GM23338 (cell line): Measurements from ENCODE around the gene SLC30A7. TPM values are rescaled to one million over a fixed set of nuclear protein-coding genes. Genes with fewer than 3 reads are reported as not detected.

Experiments used
- ATAC-seq: fragments of 200-7000 bp; cut with Tn5 transposase; 3 replicates; pipeline ENCODE4 v1.9.1; 2020
- DNase-seq: peaks from one replicate; pipeline ENCODE4 v3.0.0-alpha.2; 2015; ENCODE audit warnings: low spot score
- H2AFZ ChIP-seq: fragments of 200-600 bp; sonication (generic); 2 replicates; pipeline ENCODE4 v1.8.0; 2016; ENCODE audit warnings: antibody characterized with exemption, mild to moderate bottlenecking, moderate library complexity
- H3F3A ChIP-seq: fragments of 200-600 bp; sonication (generic); replicated peaks from 2 replicates; pipeline ENCODE4 v1.8.0; 2017; ENCODE audit warnings: antibody characterized with exemption, mixed run types, low read depth
- H3K27ac ChIP-seq: fragments of 200-600 bp; sonication (generic); 2 replicates; pipeline ENCODE4 v1.6.1; 2016; ENCODE audit warnings: low read depth
- H3K27me3 ChIP-seq: fragments of 200-600 bp; sonication (generic); 2 replicates; pipeline ENCODE4 v1.8.0; 2016; ENCODE audit warnings: mild to moderate bottlenecking, mixed run types, moderate library complexity; ENCODE audit not compliant: insufficient read depth
- H3K36me3 ChIP-seq: fragments of 200-600 bp; sonication (generic); 2 replicates; pipeline ENCODE4 v1.8.0; 2016; ENCODE audit warnings: mild to moderate bottlenecking; ENCODE audit not compliant: insufficient read depth
- H3K4me1 ChIP-seq: fragments of 200-600 bp; sonication (generic); 2 replicates; pipeline ENCODE4 v1.8.0; 2016; ENCODE audit warnings: mild to moderate bottlenecking, moderate library complexity; ENCODE audit not compliant: insufficient read depth
- H3K4me2 ChIP-seq: fragments of 200-600 bp; sonication (generic); 2 replicates; pipeline ENCODE4 v1.7.1; 2017; ENCODE audit warnings: mixed run types
- H3K4me3 ChIP-seq: fragments of 200-600 bp; sonication (generic); 2 replicates; pipeline ENCODE4 v1.6.1; 2016; ENCODE audit warnings: mixed run types
- H3K79me2 ChIP-seq: fragments of 200-600 bp; sonication (generic); replicated peaks from 2 replicates; pipeline ENCODE4 v1.8.0; 2017; ENCODE audit warnings: mild to moderate bottlenecking; ENCODE audit not compliant: insufficient read depth
- H3K9me2 ChIP-seq: fragments of 200-600 bp; sonication (generic); 2 replicates; pipeline ENCODE4 v1.8.0; 2017; ENCODE audit not compliant: insufficient read depth
- H4K20me1 ChIP-seq: fragments of 200-600 bp; sonication (generic); replicated peaks from 2 replicates; pipeline ENCODE4 v1.8.0; 2017; ENCODE audit warnings: mild to moderate bottlenecking; ENCODE audit not compliant: insufficient read depth
- H3K27ac Mint-ChIP-seq: 2 replicates; pipeline ENCODE4 v1.8.0; 2020; ENCODE audit warnings: inconsistent platforms, mild to moderate bottlenecking, moderate library complexity, mixed read lengths
- H3K27me3 Mint-ChIP-seq: 3 replicates; pipeline ENCODE4 v1.8.0; 2022; ENCODE audit warnings: low read depth, mild to moderate bottlenecking, moderate library complexity, mixed read lengths, inconsistent platforms; ENCODE audit not compliant: insufficient read depth, poor library complexity
- H3K36me3 Mint-ChIP-seq: 3 replicates; pipeline ENCODE4 v1.8.0; 2021; ENCODE audit warnings: low read depth, mild to moderate bottlenecking, inconsistent platforms, moderate library complexity, mixed read lengths
- H3K4me1 Mint-ChIP-seq: 3 replicates; pipeline ENCODE4 v1.8.0; 2020; ENCODE audit warnings: mild to moderate bottlenecking, inconsistent platforms, mixed read lengths
- H3K4me3 Mint-ChIP-seq: 3 replicates; pipeline ENCODE4 v1.8.0; 2021; ENCODE audit warnings: moderate library complexity, mild to moderate bottlenecking, inconsistent platforms, mixed read lengths
- H3K9me3 Mint-ChIP-seq: 3 replicates; pipeline ENCODE4 v1.8.0; 2020; ENCODE audit warnings: moderate library complexity, mild to moderate bottlenecking, inconsistent platforms, mixed read lengths
- CREB1 ChIP-seq: fragments of 250-450 bp; sonication (Bioruptor Pico); IDR thresholded peaks from 2 replicates; pipeline ENCODE4 v1.5.0; 2020; ENCODE audit warnings: low read depth, mild to moderate bottlenecking, moderate library complexity
- EZH2 ChIP-seq: fragments of 200-600 bp; sonication (generic); IDR thresholded peaks from one replicate; pipeline ENCODE4 v1.8.0; 2017; ENCODE audit warnings: antibody characterized with exemption, mild to moderate bottlenecking, low read depth; ENCODE audit not compliant: unreplicated experiment
- EZH2phosphoT487 ChIP-seq: fragments of 200-600 bp; sonication (generic); IDR thresholded peaks from one replicate; pipeline ENCODE4 v1.8.1; 2018; ENCODE audit warnings: antibody characterized with exemption; ENCODE audit not compliant: unreplicated experiment
- JUNB ChIP-seq: IDR thresholded peaks from one replicate; pipeline ENCODE4 v1.6.1; 2016; ENCODE audit warnings: antibody characterized with exemption; ENCODE audit not compliant: unreplicated experiment
- NANOG ChIP-seq: IDR thresholded peaks from 2 replicates; pipeline ENCODE4 v1.6.1; 2016; ENCODE audit warnings: antibody characterized with exemption, borderline replicate concordance
- ZNF331 ChIP-seq: fragments of 250-450 bp; sonication (Bioruptor Pico); IDR thresholded peaks from 2 replicates; pipeline ENCODE4 v1.5.0; 2020; ENCODE audit warnings: low read depth, mild to moderate bottlenecking, moderate library complexity
- polyA plus RNA-seq: library from polyadenylated mRNA; unstranded; fragments of >200 nt; fragmentation: Nextera tagmentation; extraction: Ambion mirVana; gene quantifications from 2 replicates; pipeline ENCODE4 v1.2.1, GENCODE V29; 2016
- total RNA-seq: library from RNA; depleted of rRNA; stranded (reverse); fragments of >200 nt; shearing (Covaris generic); gene quantifications from 2 replicates; pipeline ENCODE4 v1.2.3, GENCODE V29; 2014
- TF ChIP-seq, protein P1 (sequence below): IDR thresholded peaks from 2 replicates; pipeline ENCODE4 v1.6.1; 2016; ENCODE audit warnings: antibody characterized with exemption
- TF ChIP-seq, protein P2 (sequence below): fragments of 250-450 bp; sonication (Bioruptor Pico); IDR thresholded peaks from 2 replicates; pipeline ENCODE4 v1.5.0; 2020; ENCODE audit warnings: mild to moderate bottlenecking, moderate library complexity
- TF ChIP-seq, protein P3 (sequence below), 2 experiments: fragments of 200-600 bp in 1 of 2; sonication (generic) in 1 of 2; conservative IDR thresholded peaks; 2 replicates each; pipeline versions ENCODE4 v1.5.1 to v1.6.1; 2016 to 2017; ENCODE audit warnings: antibody characterized with exemption in 2 of 2, low read depth in 2 of 2, mild to moderate bottlenecking in 2 of 2, moderate library complexity in 1 of 2

SLC30A7 gene
- total and polyA plus RNA-seq, 2 experiments from 2014 or later, result 9.8 to 25.1 TPM

DNA sequence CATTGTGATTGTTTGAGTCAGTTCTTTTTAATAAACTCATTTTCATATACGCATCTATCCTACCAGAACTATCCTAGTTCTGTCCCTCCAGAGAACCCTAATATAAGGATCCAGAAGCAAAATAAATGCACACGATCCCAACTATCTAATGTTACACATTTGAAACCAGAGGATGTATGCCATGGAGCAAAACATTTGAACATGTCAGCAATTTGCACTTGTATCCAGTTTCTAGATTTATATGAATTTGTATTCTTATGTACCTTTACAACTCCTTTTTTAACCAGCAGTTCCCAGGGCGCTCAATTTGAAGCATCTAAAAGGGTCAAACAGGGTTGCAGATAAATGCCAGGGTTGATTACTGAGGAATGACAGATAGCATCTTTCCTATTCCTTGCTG is 3.3 kb upstream of the SLC30A7 start:
- ATAC-seq (no peak), DNase-seq (no peak)
- peaks cover 5% of the 10 kb centered on the region for H3K27me3 Mint-ChIP-seq
- no peak overlapping the region for H2AFZ ChIP-seq
- peaks cover 15% of the 10 kb centered on the region for H3K4me1 ChIP-seq
- H3K27ac Mint-ChIP-seq, result no peak overlapping the region
- peaks cover 10% of the 10 kb centered on the region; the same call in 2 of the 3 replicates for H3K4me1 Mint-ChIP-seq
- H3K36me3 ChIP-seq, result peaks cover 8% of the 10 kb centered on the region
- peaks cover 56% of the 10 kb centered on the region for H3K36me3 Mint-ChIP-seq
- H3K27me3 ChIP-seq, result no peaks in the 10 kb centered on the region
- no peak overlapping the region for H3K4me2 ChIP-seq
- H3K9me2 ChIP-seq, result peaks cover 4% of the 10 kb centered on the region; the same call in 1 of the 2 replicates
- no peaks in the 10 kb centered on the region for H4K20me1 ChIP-seq
- no peak for TF ChIP-seq EZH2phosphoT487
- TF ChIP-seq, protein P1, sequence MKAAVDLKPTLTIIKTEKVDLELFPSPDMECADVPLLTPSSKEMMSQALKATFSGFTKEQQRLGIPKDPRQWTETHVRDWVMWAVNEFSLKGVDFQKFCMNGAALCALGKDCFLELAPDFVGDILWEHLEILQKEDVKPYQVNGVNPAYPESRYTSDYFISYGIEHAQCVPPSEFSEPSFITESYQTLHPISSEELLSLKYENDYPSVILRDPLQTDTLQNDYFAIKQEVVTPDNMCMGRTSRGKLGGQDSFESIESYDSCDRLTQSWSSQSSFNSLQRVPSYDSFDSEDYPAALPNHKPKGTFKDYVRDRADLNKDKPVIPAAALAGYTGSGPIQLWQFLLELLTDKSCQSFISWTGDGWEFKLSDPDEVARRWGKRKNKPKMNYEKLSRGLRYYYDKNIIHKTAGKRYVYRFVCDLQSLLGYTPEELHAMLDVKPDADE, result no peak
- no peak for TF ChIP-seq JUNB
- no peak for TF ChIP-seq CREB1 (CRISPR knock-in tag)
- no peak for TF ChIP-seq NANOG
- TF ChIP-seq ZNF331, result no peak
- TF ChIP-seq, protein P2, sequence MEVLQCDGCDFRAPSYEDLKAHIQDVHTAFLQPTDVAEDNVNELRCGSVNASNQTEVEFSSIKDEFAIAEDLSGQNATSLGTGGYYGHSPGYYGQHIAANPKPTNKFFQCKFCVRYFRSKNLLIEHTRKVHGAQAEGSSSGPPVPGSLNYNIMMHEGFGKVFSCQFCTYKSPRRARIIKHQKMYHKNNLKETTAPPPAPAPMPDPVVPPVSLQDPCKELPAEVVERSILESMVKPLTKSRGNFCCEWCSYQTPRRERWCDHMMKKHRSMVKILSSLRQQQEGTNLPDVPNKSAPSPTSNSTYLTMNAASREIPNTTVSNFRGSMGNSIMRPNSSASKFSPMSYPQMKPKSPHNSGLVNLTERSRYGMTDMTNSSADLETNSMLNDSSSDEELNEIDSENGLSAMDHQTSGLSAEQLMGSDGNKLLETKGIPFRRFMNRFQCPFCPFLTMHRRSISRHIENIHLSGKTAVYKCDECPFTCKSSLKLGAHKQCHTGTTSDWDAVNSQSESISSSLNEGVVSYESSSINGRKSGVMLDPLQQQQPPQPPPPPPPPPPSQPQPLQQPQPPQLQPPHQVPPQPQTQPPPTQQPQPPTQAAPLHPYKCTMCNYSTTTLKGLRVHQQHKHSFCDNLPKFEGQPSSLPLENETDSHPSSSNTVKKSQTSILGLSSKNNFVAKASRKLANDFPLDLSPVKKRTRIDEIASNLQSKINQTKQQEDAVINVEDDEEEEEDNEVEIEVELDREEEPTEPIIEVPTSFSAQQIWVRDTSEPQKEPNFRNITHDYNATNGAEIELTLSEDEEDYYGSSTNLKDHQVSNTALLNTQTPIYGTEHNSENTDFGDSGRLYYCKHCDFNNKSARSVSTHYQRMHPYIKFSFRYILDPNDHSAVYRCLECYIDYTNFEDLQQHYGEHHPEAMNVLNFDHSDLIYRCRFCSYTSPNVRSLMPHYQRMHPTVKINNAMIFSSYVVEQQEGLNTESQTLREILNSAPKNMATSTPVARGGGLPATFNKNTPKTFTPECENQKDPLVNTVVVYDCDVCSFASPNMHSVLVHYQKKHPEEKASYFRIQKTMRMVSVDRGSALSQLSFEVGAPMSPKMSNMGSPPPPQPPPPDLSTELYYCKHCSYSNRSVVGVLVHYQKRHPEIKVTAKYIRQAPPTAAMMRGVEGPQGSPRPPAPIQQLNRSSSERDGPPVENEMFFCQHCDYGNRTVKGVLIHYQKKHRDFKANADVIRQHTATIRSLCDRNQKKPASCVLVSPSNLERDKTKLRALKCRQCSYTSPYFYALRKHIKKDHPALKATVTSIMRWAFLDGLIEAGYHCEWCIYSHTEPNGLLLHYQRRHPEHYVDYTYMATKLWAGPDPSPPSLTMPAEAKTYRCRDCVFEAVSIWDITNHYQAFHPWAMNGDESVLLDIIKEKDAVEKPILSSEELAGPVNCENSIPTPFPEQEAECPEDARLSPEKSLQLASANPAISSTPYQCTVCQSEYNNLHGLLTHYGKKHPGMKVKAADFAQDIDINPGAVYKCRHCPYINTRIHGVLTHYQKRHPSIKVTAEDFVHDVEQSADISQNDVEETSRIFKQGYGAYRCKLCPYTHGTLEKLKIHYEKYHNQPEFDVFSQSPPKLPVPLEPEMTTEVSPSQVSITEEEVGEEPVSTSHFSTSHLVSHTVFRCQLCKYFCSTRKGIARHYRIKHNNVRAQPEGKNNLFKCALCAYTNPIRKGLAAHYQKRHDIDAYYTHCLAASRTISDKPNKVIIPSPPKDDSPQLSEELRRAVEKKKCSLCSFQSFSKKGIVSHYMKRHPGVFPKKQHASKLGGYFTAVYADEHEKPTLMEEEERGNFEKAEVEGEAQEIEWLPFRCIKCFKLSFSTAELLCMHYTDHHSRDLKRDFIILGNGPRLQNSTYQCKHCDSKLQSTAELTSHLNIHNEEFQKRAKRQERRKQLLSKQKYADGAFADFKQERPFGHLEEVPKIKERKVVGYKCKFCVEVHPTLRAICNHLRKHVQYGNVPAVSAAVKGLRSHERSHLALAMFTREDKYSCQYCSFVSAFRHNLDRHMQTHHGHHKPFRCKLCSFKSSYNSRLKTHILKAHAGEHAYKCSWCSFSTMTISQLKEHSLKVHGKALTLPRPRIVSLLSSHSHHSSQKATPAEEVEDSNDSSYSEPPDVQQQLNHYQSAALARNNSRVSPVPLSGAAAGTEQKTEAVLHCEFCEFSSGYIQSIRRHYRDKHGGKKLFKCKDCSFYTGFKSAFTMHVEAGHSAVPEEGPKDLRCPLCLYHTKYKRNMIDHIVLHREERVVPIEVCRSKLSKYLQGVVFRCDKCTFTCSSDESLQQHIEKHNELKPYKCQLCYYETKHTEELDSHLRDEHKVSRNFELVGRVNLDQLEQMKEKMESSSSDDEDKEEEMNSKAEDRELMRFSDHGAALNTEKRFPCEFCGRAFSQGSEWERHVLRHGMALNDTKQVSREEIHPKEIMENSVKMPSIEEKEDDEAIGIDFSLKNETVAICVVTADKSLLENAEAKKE (CRISPR knock-in tag), result no peak
- no peak for TF ChIP-seq EZH2
- TF ChIP-seq, protein P3, sequence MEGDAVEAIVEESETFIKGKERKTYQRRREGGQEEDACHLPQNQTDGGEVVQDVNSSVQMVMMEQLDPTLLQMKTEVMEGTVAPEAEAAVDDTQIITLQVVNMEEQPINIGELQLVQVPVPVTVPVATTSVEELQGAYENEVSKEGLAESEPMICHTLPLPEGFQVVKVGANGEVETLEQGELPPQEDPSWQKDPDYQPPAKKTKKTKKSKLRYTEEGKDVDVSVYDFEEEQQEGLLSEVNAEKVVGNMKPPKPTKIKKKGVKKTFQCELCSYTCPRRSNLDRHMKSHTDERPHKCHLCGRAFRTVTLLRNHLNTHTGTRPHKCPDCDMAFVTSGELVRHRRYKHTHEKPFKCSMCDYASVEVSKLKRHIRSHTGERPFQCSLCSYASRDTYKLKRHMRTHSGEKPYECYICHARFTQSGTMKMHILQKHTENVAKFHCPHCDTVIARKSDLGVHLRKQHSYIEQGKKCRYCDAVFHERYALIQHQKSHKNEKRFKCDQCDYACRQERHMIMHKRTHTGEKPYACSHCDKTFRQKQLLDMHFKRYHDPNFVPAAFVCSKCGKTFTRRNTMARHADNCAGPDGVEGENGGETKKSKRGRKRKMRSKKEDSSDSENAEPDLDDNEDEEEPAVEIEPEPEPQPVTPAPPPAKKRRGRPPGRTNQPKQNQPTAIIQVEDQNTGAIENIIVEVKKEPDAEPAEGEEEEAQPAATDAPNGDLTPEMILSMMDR (conservative IDR thresholded peaks at IDR 0.05; ENCODE audit: low read depth in 2 of 2), result no peak
- H3K79me2 ChIP-seq, result peaks cover 82% of the 10 kb centered on the region
- H3F3A ChIP-seq, result no peaks in the 10 kb centered on the region; the same call in 1 of the 2 replicates
- H3K4me3 ChIP-seq, result 0 out of 2 replicates have a peak overlapping the region, but pooled peaks have one; percentile 69
- peak overlapping the region; percentile 100 for H3K4me3 Mint-ChIP-seq
- no peak overlapping the region for H3K27ac ChIP-seq
- H3K9me3 Mint-ChIP-seq, result peaks cover 38% of the 10 kb centered on the region
